ENCODE measurements around the gene MEGF6. TPM values are rescaled to one million over a fixed set of nuclear protein-coding genes. Genes with fewer than 3 reads are reported as not detected.

The MEGF6 gene
- polyA plus RNA-seq, 1 donor (not counting 4 experiments of a cell fraction or from before 2014, with no cell fraction given): 0.24 TPM

DNA sequence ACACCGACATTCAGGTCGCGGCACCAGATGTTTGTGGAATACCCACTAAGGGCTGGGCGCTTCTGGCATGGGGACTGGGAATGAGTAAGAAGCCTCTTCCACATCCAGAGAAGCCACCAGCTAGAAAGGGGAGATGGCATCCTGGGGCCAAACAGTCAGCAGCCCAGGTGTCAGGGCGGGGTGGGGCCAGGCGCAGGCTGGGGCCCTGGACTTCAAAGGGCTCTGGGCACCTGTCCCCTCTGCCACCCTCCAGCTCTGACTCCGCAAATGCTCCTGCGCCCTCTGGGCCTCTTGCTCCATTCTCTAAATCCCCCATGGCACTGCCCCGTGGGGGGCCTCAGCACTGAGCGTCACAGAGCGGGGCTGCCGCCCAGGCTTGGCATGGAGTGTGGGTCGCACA lies 70.4 kb downstream of the MEGF6 start:
- no peaks in the 10 kb centered on the region for H3K9me1 ChIP-seq (ENCODE audit: control insufficient read depth, extremely low read depth, insufficient read depth, low read length)
- no peak overlapping the region for H2AFZ ChIP-seq (ENCODE audit: control insufficient read depth, low read length)
- no peak for TF ChIP-seq EZH2 (IDR thresholded peaks at IDR 0.05; ENCODE audit: low read length)
- TF ChIP-seq, protein P1, sequence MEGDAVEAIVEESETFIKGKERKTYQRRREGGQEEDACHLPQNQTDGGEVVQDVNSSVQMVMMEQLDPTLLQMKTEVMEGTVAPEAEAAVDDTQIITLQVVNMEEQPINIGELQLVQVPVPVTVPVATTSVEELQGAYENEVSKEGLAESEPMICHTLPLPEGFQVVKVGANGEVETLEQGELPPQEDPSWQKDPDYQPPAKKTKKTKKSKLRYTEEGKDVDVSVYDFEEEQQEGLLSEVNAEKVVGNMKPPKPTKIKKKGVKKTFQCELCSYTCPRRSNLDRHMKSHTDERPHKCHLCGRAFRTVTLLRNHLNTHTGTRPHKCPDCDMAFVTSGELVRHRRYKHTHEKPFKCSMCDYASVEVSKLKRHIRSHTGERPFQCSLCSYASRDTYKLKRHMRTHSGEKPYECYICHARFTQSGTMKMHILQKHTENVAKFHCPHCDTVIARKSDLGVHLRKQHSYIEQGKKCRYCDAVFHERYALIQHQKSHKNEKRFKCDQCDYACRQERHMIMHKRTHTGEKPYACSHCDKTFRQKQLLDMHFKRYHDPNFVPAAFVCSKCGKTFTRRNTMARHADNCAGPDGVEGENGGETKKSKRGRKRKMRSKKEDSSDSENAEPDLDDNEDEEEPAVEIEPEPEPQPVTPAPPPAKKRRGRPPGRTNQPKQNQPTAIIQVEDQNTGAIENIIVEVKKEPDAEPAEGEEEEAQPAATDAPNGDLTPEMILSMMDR (optimal IDR thresholded peaks at IDR 0.05 in 1 of 3, IDR thresholded peaks at IDR 0.05 in 1 of 3, conservative IDR thresholded peaks at IDR 0.05 in 1 of 3; ENCODE audit: extremely low read depth in 1 of 3, insufficient read depth in 2 of 3, low read length in 3 of 3): no peak
- H3K27ac ChIP-seq (ENCODE audit: control insufficient read depth, insufficient read depth, low read length): no peak overlapping the region
- no peak overlapping the region for H3K4me2 ChIP-seq (ENCODE audit: control insufficient read depth, extremely low read depth, insufficient read depth, low read depth, low read length)
- dilution Hi-C loops (cut with MboI; ENCODE audit: extremely low pct_ligation_motif_present, low sequenced_read_pairs): loop anchor here (25.0 kb wide), 1 partner anchor 96 kb away; the partner anchor contains the start of gene TPRG1L
- DNase-seq (ENCODE audit: low read depth, low spot score) (no peak), FAIRE-seq (no peak)
- no peaks in the 10 kb centered on the region for H4K20me1 ChIP-seq (ENCODE audit: control insufficient read depth, extremely low read depth, insufficient read depth, low read length)
- no peak overlapping the region for H3K4me3 ChIP-seq (ENCODE audit: control insufficient read depth in 2 of 3, extremely low read depth in 1 of 3, insufficient read depth in 2 of 3, low read depth in 1 of 3, low read length in 3 of 3)
- peaks cover 18% of the 10 kb centered on the region for H3K4me1 ChIP-seq (ENCODE audit: control insufficient read depth, extremely low read depth, insufficient read depth, low read length)
- no peaks in the 10 kb centered on the region for H3K79me2 ChIP-seq (ENCODE audit: control insufficient read depth, insufficient read depth, low read length)
- H3K27me3 ChIP-seq (ENCODE audit: control insufficient read depth, extremely low read depth, insufficient read depth, low read length): no peaks in the 10 kb centered on the region
- no peaks in the 10 kb centered on the region for H3K36me3 ChIP-seq (ENCODE audit: control insufficient read depth in 2 of 2, extremely low read depth in 1 of 2, insufficient read depth in 2 of 2, low read length in 2 of 2)
- no peak overlapping the region for H3K9ac ChIP-seq (ENCODE audit: control insufficient read depth, extremely low read depth, insufficient read depth, low read length)
- H3K9me3 ChIP-seq (ENCODE audit: control insufficient read depth, low read depth, low read length): no peaks in the 10 kb centered on the region

DNA sequence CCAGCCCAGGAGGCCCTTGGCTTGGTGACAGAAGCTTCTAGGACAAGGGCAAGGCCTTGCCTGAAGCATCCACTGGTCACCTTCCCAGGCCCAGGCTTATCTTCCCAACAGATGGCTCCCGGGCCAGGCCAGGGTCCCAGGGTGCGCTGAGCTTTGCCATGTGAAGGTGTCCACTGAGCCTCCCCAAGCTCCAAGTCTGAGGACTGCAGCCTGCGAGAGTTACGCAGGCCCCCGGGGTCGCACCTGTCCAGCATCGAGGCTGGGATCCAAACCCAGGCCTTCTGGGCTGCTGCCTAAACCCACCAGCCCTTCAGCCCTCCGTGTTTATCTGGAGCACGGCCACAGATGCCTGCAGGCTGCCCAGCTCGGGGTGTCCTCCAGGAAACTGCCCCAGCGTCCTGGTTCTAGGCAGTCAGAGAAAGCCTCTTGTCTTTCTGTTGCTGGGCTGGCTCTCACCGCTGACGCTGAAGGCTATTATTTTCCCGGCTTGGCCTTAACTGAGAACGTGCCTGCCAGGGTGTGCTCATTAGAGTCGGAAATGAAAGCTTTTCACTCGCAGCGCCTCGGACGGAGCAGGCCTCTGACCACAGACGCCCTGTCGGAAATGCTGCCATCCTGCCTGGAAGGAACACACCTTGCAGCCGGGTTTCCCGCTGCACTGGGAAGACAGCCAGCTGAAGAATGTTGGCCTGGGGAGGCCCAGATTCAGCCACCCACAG lies 71.4 kb downstream of the MEGF6 start:
- Histone ChIP-seq H2AFZ (ENCODE audit: control insufficient read depth, low read length) (peak overlapping the region; percentile 61), H3K9ac (ENCODE audit: control insufficient read depth, extremely low read depth, insufficient read depth, low read length) (no peak overlapping the region)
- peak; percentile 44 for FAIRE-seq

More for the DNA sequence above, 71.4 kb downstream of the MEGF6 start:
- no peaks in the 10 kb centered on the region for H4K20me1 ChIP-seq (ENCODE audit: control insufficient read depth, extremely low read depth, insufficient read depth, low read length)
- H3K9me3 ChIP-seq (ENCODE audit: control insufficient read depth, low read depth, low read length): no peaks in the 10 kb centered on the region
- H3K9me1 ChIP-seq (ENCODE audit: control insufficient read depth, extremely low read depth, insufficient read depth, low read length): no peaks in the 10 kb centered on the region
- no peaks in the 10 kb centered on the region for H3K27me3 ChIP-seq (ENCODE audit: control insufficient read depth, extremely low read depth, insufficient read depth, low read length)
- no peaks in the 10 kb centered on the region for H3K36me3 ChIP-seq (ENCODE audit: control insufficient read depth in 2 of 2, extremely low read depth in 1 of 2, insufficient read depth in 2 of 2, low read length in 2 of 2)
- no peak overlapping the region for H3K4me3 ChIP-seq (ENCODE audit: control insufficient read depth in 2 of 3, extremely low read depth in 1 of 3, insufficient read depth in 2 of 3, low read depth in 1 of 3, low read length in 3 of 3)
- dilution Hi-C loops (cut with MboI; ENCODE audit: extremely low pct_ligation_motif_present, low sequenced_read_pairs): loop anchor here (25.0 kb wide), 1 partner anchor 97 kb away; the partner anchor contains the start of gene TPRG1L
- TF ChIP-seq, protein P1 (optimal IDR thresholded peaks at IDR 0.05 in 1 of 3, IDR thresholded peaks at IDR 0.05 in 1 of 3, conservative IDR thresholded peaks at IDR 0.05 in 1 of 3; ENCODE audit: extremely low read depth in 1 of 3, insufficient read depth in 2 of 3, low read length in 3 of 3): no peak
- no peak for TF ChIP-seq EZH2 (IDR thresholded peaks at IDR 0.05; ENCODE audit: low read length)
- no peak overlapping the region for H3K27ac ChIP-seq (ENCODE audit: control insufficient read depth, insufficient read depth, low read length)
- H3K4me2 ChIP-seq (ENCODE audit: control insufficient read depth, extremely low read depth, insufficient read depth, low read depth, low read length): peak overlapping the region; percentile 22
- peaks cover 18% of the 10 kb centered on the region for H3K4me1 ChIP-seq (ENCODE audit: control insufficient read depth, extremely low read depth, insufficient read depth, low read length)
- H3K79me2 ChIP-seq (ENCODE audit: control insufficient read depth, insufficient read depth, low read length): no peaks in the 10 kb centered on the region
- DNase-seq (ENCODE audit: low read depth, low spot score): no peak
